ENCODE measurements around the gene HIBCH. TPM values are rescaled to one million over a fixed set of nuclear protein-coding genes. Genes with fewer than 3 reads are reported as not detected.

Gene HIBCH
- total RNA-seq, 1 donor from 2014 or later = 23.3 TPM

DNA sequence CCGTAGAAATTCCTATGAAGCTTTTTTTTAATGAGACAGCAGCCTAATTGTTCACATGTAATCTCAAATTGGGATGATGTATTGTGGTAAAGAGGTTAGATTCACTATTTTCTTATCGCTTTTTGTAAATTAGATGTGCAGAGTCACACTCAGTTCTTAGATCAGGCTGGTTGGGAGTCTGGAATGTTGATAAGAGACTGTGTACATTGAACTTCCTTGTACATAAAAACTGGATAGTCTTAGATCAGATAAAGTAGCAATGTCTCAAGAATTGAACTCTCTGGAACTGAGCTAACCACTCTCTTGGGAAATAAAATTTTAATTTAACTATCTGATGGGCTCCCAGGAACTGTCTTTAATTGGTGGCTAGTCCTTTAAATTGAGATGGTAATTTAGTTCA is 149.0 kb downstream of the HIBCH start:
- Histone ChIP-seq H3K4me1 (no peaks in the 10 kb centered on the region), H3K36me3 (no peaks in the 10 kb centered on the region), H3K27me3 (no peaks in the 10 kb centered on the region), H3K27ac (no peak overlapping the region), H3K4me3 (no peak overlapping the region), H3K9me3 (no peaks in the 10 kb centered on the region)
- DNase-seq = no peak
- ATAC-seq = no peak
- intact Hi-C loops (cut with DNase I) = no loop called here
- TF ChIP-seq, protein P1, sequence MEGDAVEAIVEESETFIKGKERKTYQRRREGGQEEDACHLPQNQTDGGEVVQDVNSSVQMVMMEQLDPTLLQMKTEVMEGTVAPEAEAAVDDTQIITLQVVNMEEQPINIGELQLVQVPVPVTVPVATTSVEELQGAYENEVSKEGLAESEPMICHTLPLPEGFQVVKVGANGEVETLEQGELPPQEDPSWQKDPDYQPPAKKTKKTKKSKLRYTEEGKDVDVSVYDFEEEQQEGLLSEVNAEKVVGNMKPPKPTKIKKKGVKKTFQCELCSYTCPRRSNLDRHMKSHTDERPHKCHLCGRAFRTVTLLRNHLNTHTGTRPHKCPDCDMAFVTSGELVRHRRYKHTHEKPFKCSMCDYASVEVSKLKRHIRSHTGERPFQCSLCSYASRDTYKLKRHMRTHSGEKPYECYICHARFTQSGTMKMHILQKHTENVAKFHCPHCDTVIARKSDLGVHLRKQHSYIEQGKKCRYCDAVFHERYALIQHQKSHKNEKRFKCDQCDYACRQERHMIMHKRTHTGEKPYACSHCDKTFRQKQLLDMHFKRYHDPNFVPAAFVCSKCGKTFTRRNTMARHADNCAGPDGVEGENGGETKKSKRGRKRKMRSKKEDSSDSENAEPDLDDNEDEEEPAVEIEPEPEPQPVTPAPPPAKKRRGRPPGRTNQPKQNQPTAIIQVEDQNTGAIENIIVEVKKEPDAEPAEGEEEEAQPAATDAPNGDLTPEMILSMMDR (IDR thresholded peaks at IDR 0.05) = no peak

DNA sequence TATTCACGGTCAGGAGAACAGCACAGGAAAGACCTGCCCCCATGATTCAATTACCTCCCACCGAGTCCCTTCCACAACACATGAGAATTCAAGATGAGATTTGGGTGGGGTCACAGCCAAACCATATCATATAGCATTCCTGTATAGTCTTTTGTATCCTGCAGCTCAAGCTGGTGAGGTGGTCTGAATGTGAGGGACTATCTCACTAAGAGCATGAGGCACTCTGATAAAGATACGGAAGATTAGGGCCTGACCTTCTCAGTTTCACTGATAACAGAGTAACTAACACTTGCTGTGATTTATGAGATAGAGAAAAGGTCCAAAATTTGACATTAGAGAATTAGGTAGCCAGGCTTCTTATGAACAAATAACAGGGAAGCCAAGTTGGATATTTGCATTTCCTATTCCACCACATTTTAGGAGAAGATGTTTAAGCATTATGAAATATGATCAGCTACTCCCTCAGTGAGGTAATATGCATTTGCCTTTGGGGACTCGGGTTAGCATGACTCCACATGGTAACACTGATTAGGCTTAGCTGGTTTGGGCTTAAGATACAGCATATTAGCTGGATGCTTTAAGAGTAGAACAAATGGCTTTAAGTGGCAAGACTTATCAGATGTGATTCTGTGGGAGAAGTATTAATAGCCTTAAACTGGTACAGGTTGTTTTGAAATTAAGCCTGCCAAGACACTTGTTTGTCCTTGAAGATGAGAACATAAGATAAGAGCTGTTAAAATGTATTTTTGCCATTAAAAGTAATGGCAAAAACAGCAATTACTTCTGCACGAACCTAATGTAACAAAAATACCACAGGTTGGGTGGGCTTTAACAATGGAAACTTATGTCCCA is 150.2 kb downstream of the HIBCH start:
- ATAC-seq (no peak), DNase-seq (no peak)
- no peak overlapping the region for H3K4me3 ChIP-seq

DNA sequence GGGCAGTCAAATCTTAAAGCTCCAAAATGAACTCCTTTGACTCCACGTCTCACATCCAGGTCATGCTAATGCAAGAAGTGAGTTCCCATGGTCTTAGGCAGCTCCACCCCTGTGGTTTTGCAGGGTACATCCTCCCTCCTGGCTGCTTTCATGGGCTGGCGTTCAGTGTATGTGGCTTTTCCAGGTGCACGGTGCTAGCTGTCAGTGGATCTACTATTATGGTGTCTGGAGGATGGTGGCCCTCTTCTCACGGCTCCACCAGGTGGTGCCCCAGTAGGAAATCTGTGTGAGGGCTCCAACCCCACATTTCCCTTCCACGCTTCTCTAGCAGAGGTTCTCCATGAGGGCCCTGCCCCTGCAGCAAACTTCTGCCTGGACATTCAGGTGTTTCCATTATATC is 151.9 kb downstream of the HIBCH start:
- Histone ChIP-seq H3K27me3 (no peaks in the 10 kb centered on the region), H3K36me3 (no peaks in the 10 kb centered on the region), H3K9me3 (no peaks in the 10 kb centered on the region), H3K4me1 (no peaks in the 10 kb centered on the region), H3K27ac (no peak overlapping the region), H3K4me3 (no peak overlapping the region)
- ATAC-seq = no peak
- DNase-seq = no peak
- intact Hi-C loops (cut with DNase I) = no loop called here
- TF ChIP-seq, protein P1 (IDR thresholded peaks at IDR 0.05) = no peak

More for the DNA sequence above, 150.2 kb downstream of the HIBCH start:
- no peaks in the 10 kb centered on the region for H3K9me3 ChIP-seq
- no peaks in the 10 kb centered on the region for H3K4me1 ChIP-seq
- H3K36me3 ChIP-seq = no peaks in the 10 kb centered on the region
- no peaks in the 10 kb centered on the region for H3K27me3 ChIP-seq
- intact Hi-C loops (cut with DNase I) = no loop called here
- TF ChIP-seq, protein P1 (IDR thresholded peaks at IDR 0.05) = no peak
- no peak overlapping the region for H3K27ac ChIP-seq

DNA sequence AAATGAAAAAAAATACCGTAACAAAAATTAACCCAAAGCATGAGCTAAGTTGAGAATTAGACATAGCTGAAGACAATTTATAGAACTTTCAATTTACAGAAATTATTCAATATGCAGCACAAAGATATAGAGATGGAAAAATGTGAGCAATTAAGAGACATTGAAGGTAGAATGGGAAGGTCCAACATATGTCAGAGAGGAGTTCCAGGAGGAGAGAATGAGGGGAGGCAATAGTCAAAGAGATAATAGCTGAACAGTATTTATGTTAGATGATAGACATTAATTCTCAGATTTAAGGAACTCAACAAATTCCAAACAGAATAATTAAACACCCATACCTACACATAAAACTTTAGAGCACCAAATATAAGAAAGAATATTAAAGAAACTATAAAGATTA is 154.1 kb downstream of the HIBCH start:
- H3K36me3 ChIP-seq = no peaks in the 10 kb centered on the region
- no peak overlapping the region for H3K4me3 ChIP-seq
- DNase-seq (no peak), ATAC-seq (no peak)
- H3K4me1 ChIP-seq = no peaks in the 10 kb centered on the region
- no peaks in the 10 kb centered on the region for H3K9me3 ChIP-seq
- no peak overlapping the region for H3K27ac ChIP-seq
- no peaks in the 10 kb centered on the region for H3K27me3 ChIP-seq
- TF ChIP-seq, protein P1 (IDR thresholded peaks at IDR 0.05) = no peak
- intact Hi-C loops (cut with DNase I) = no loop called here

DNA sequence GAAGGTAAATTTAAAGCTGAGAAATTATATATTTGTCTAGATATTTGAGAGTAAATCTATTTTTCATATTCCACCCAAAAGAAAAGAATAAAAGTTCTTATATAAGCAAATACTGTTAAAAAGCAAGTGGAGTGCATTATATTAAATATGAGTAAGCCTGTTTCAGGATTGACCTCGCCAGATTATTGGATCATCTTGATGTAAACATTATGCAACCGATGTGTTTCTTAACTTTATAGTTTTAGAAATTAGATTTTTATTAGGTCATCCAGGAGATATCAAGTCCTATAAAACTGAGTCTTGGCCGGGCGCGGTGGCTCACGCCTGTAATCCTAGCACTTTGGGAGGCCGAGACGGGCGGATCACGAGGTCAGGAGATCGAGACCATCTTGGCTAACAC is 156.8 kb downstream of the HIBCH start:
- intact Hi-C loops (cut with DNase I) = no loop called here
- H3K4me3 ChIP-seq = no peak overlapping the region
- H3K36me3 ChIP-seq = no peaks in the 10 kb centered on the region
- no peaks in the 10 kb centered on the region for H3K27me3 ChIP-seq
- DNase-seq (no peak), ATAC-seq (no peak)
- no peak overlapping the region for H3K27ac ChIP-seq
- H3K9me3 ChIP-seq = no peaks in the 10 kb centered on the region
- TF ChIP-seq, protein P1 (IDR thresholded peaks at IDR 0.05) = no peak
- no peaks in the 10 kb centered on the region for H3K4me1 ChIP-seq

Data from upper lobe of right lung (tissue), 1 donor.